ENCODE data around the gene BGLAP. TPM values are rescaled to one million over a fixed set of nuclear protein-coding genes. Genes with fewer than 3 reads are reported as not detected.

BGLAP gene
- polyA plus RNA-seq, 1 of the 3 experiments (the other 2 are of a cell fraction), result 1.1 TPM

- POLR2A ChIA-PET, result no interaction called here
- CTCF ChIA-PET, result interaction anchor here (0.9 to 1.4 kb wide), 4 partner anchors 14 to 105 kb away, joined by 3 to 4 read pairs (median 3); no protein-coding TSS in a partner anchor
- WGBS (ENCODE audit: low lambda C conversion rate), result 63% methylated on average over 2 of the region's 2 CpGs
Measured at GRCh38 chr1:156196445-156196844, 45.5 kb upstream of the BGLAP start.

More at GRCh38 chr1:156196445-156196844, 45.5 kb upstream of the BGLAP start:
- DNase-seq, result no peak
- H3F3A ChIP-seq (replicated peaks; ENCODE audit: insufficient read depth), result peaks cover 2% of the 10 kb centered on the region
- peaks cover 66% of the 10 kb centered on the region for H3K79me2 ChIP-seq (ENCODE audit: insufficient read depth)
- no peaks in the 10 kb centered on the region for H3K9me3 ChIP-seq
- H3K27me3 ChIP-seq (ENCODE audit: insufficient read depth), result no peaks in the 10 kb centered on the region
- no peak overlapping the region for H2AFZ ChIP-seq (ENCODE audit: low read depth)
- H3K4me3 ChIP-seq (ENCODE audit: low read depth in 2 of 2, low read length in 1 of 2), result no peak overlapping the region
- no peak overlapping the region for H3K9ac ChIP-seq
- TF ChIP-seq GABPA (IDR thresholded peaks at IDR 0.05; ENCODE audit: low read depth) (no peak), TEAD4 (IDR thresholded peaks at IDR 0.05; ENCODE audit: borderline replicate concordance, insufficient read depth) (no peak), TAF1 (IDR thresholded peaks at IDR 0.05; ENCODE audit: borderline replicate concordance, low read depth, low read length) (no peak), IRF3 (IDR thresholded peaks at IDR 0.05; ENCODE audit: low read depth, low read length) (no peak), FOXM1 (IDR thresholded peaks at IDR 0.05; ENCODE audit: low read depth) (no peak), ELF1 (IDR thresholded peaks at IDR 0.05) (no peak), RCOR1 (IDR thresholded peaks at IDR 0.05; ENCODE audit: low read length) (no peak), CHD2 (IDR thresholded peaks at IDR 0.05; ENCODE audit: low read length, partially characterized antibody) (no peak), MXI1 (IDR thresholded peaks at IDR 0.05; ENCODE audit: low read depth, low read length) (no peak), USF2 (IDR thresholded peaks at IDR 0.05; ENCODE audit: borderline replicate concordance, low read depth, low read length) (no peak), YY1 (IDR thresholded peaks at IDR 0.05; ENCODE audit: low read depth) (no peak), SIN3A (IDR thresholded peaks at IDR 0.05; ENCODE audit: borderline replicate concordance, low read depth, low read length) (no peak), NFIC (IDR thresholded peaks at IDR 0.05; ENCODE audit: borderline replicate concordance) (no peak), POLR2AphosphoS5 (IDR thresholded peaks at IDR 0.05; ENCODE audit: low read depth, low read length) (no peak), RFX5 (IDR thresholded peaks at IDR 0.05; ENCODE audit: low read length) (no peak), TCF12 (IDR thresholded peaks at IDR 0.05) (no peak), JUND (IDR thresholded peaks at IDR 0.05) (no peak)
- TF ChIP-seq, protein P1, sequence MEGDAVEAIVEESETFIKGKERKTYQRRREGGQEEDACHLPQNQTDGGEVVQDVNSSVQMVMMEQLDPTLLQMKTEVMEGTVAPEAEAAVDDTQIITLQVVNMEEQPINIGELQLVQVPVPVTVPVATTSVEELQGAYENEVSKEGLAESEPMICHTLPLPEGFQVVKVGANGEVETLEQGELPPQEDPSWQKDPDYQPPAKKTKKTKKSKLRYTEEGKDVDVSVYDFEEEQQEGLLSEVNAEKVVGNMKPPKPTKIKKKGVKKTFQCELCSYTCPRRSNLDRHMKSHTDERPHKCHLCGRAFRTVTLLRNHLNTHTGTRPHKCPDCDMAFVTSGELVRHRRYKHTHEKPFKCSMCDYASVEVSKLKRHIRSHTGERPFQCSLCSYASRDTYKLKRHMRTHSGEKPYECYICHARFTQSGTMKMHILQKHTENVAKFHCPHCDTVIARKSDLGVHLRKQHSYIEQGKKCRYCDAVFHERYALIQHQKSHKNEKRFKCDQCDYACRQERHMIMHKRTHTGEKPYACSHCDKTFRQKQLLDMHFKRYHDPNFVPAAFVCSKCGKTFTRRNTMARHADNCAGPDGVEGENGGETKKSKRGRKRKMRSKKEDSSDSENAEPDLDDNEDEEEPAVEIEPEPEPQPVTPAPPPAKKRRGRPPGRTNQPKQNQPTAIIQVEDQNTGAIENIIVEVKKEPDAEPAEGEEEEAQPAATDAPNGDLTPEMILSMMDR (IDR thresholded peaks at IDR 0.05), result no peak
- TF ChIP-seq, protein P2, sequence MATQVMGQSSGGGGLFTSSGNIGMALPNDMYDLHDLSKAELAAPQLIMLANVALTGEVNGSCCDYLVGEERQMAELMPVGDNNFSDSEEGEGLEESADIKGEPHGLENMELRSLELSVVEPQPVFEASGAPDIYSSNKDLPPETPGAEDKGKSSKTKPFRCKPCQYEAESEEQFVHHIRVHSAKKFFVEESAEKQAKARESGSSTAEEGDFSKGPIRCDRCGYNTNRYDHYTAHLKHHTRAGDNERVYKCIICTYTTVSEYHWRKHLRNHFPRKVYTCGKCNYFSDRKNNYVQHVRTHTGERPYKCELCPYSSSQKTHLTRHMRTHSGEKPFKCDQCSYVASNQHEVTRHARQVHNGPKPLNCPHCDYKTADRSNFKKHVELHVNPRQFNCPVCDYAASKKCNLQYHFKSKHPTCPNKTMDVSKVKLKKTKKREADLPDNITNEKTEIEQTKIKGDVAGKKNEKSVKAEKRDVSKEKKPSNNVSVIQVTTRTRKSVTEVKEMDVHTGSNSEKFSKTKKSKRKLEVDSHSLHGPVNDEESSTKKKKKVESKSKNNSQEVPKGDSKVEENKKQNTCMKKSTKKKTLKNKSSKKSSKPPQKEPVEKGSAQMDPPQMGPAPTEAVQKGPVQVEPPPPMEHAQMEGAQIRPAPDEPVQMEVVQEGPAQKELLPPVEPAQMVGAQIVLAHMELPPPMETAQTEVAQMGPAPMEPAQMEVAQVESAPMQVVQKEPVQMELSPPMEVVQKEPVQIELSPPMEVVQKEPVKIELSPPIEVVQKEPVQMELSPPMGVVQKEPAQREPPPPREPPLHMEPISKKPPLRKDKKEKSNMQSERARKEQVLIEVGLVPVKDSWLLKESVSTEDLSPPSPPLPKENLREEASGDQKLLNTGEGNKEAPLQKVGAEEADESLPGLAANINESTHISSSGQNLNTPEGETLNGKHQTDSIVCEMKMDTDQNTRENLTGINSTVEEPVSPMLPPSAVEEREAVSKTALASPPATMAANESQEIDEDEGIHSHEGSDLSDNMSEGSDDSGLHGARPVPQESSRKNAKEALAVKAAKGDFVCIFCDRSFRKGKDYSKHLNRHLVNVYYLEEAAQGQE (IDR thresholded peaks at IDR 0.05; ENCODE audit: low read depth, low read length), result no peak
- TF ChIP-seq, protein P3, sequence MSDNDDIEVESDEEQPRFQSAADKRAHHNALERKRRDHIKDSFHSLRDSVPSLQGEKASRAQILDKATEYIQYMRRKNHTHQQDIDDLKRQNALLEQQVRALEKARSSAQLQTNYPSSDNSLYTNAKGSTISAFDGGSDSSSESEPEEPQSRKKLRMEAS (IDR thresholded peaks at IDR 0.05; ENCODE audit: low read depth), result no peak
- H4K20me1 ChIP-seq (ENCODE audit: insufficient read depth), result 0 out of 2 replicates have a peak, but pooled peaks cover 4% of the 10 kb centered on the region
- no peak overlapping the region for H3K4me2 ChIP-seq
- peaks cover 7 to 16% of the 10 kb centered on the region in 2 experiments; a peak in 2 of 4 replicates for H3K4me1 ChIP-seq (ENCODE audit: control insufficient read depth in 1 of 2, insufficient read depth in 2 of 2, low read depth in 1 of 2, low read length in 1 of 2)
- peaks cover 9 to 35% of the 10 kb centered on the region in 2 experiments for H3K36me3 ChIP-seq (replicated peaks in 1 of 2; ENCODE audit: control insufficient read depth in 1 of 2, insufficient read depth in 2 of 2, low read length in 1 of 2)
- H3K27ac ChIP-seq (ENCODE audit: low read depth in 2 of 2, low read length in 1 of 2), result no peak overlapping the region
- no peaks in the 10 kb centered on the region for H3K9me2 ChIP-seq
